HCT116 (cell line): Measurements from ENCODE around the gene CELSR3. TPM values are rescaled to one million over a fixed set of nuclear protein-coding genes. Genes with fewer than 3 reads are reported as not detected.

ENCODE experiments used
- ATAC-seq: fragments of 200-7000 bp; cut with Tn5 transposase; 2 replicates; pipeline ENCODE4 v1.9.1; 2020; ENCODE audit warnings: mild to moderate bottlenecking, moderate library complexity
- BruUV-seq: library from RNA; stranded (reverse); fragments of 400-500 nt; replicated peaks from 2 replicates; lab custom pipeline; 2021; lab: Mats Ljungman, UMichigan
- CTCF ChIA-PET: fragments of 300-600 bp; sonication (Branson Sonifier 250); formaldehyde crosslinking; loops from one replicate; lab custom pipeline; 2021; ENCODE audit warnings: antibody characterized with exemption; lab: Charles Lee
- POLR2A ChIA-PET: fragments of 300-600, 350-600 bp; sonication (Branson Sonifier 250); formaldehyde crosslinking; loops from one replicate; lab custom pipeline; 2021; ENCODE audit warnings: antibody characterized with exemption; lab: Charles Lee
- RAD21 ChIA-PET, 2 experiments: fragments of 300-600 bp; sonication (Branson Sonifier 250); formaldehyde crosslinking; loops; one replicate each; lab custom pipeline; 2023; ENCODE audit warnings: low total read pairs in 2 of 2; ENCODE audit not compliant: uncharacterized antibody in 2 of 2, unreplicated experiment in 2 of 2, low non-redundant PET in 1 of 2; lab: Charles Lee
- DNase-seq: peaks from one replicate; pipeline ENCODE4 v3.0.0-alpha.2; 2010; ENCODE audit warnings: low read depth, low spot score
- H2AFZ ChIP-seq: fragments of 200-600 bp; shearing (Covaris generic), sonication (generic); 2 replicates; pipeline ENCODE4 v1.6.1; 2017; ENCODE audit warnings: low read depth, mixed run types, mixed read lengths, antibody characterized with exemption, low read length; ENCODE audit not compliant: poor library complexity, severe bottlenecking
- H3K27ac ChIP-seq: 2 replicates; pipeline ENCODE4 v1.5.1; 2012; ENCODE audit warnings: low read depth, low read length
- H3K27me3 ChIP-seq: fragments of 200-600 bp; sonication (generic); 2 replicates; pipeline ENCODE4 v1.6.1; 2016; ENCODE audit warnings: mixed run types, low read length, mixed read lengths; ENCODE audit not compliant: insufficient read depth
- H3K36me3 ChIP-seq, 2 experiments: fragments of 200-500 bp in 1 of 2; fragments of 200-600 bp in 1 of 2; sonication (Bioruptor generic) in 1 of 2; sonication (generic) in 1 of 2; 2 replicates each; pipeline versions ENCODE4 v1.5.1 to v1.6.1; 2014 to 2016; ENCODE audit warnings: low read length in 2 of 2, inconsistent platforms in 1 of 2, mixed read lengths in 1 of 2, mixed run types in 1 of 2; ENCODE audit not compliant: insufficient read depth in 2 of 2, control insufficient read depth in 1 of 2
- H3K4me1 ChIP-seq, 2 experiments: fragments of 200-600 bp in 1 of 2; sonication (generic) in 1 of 2; 2 replicates each; pipeline versions ENCODE4 v1.5.1 to v1.6.1; 2012 to 2017; ENCODE audit warnings: low read length in 2 of 2, inconsistent platforms in 1 of 2, mild to moderate bottlenecking in 1 of 2, mixed read lengths in 1 of 2, mixed run types in 1 of 2, moderate library complexity in 1 of 2; ENCODE audit not compliant: insufficient read depth in 2 of 2, control insufficient read depth in 1 of 2
- H3K4me2 ChIP-seq: fragments of 200-600 bp; sonication (generic); 2 replicates; pipeline ENCODE4 v1.6.1; 2017; ENCODE audit warnings: mixed run types, low read length, mixed read lengths
- H3K4me3 ChIP-seq, 2 experiments: fragments of 200-600 bp in 1 of 2; sonication (generic) in 1 of 2; replicated peaks in 1 of 2; 2 replicates each; pipeline ENCODE4 v1.5.1; 2011 to 2016; ENCODE audit warnings: low read length in 2 of 2, control low read depth in 1 of 2, low read depth in 1 of 2, mild to moderate bottlenecking in 1 of 2, mixed read lengths in 1 of 2, mixed run types in 1 of 2
- H3K79me2 ChIP-seq: fragments of 200-600 bp; sonication (generic); 2 replicates; pipeline ENCODE4 v1.6.1; 2017; ENCODE audit warnings: mild to moderate bottlenecking, mixed run types, low read length, moderate library complexity, mixed read lengths; ENCODE audit not compliant: insufficient read depth
- H3K9ac ChIP-seq: fragments of 200-600 bp; sonication (generic); 2 replicates; pipeline ENCODE4 v1.6.1; 2016; ENCODE audit warnings: low read length, mixed read lengths
- H3K9me2 ChIP-seq: fragments of 200-600 bp; sonication (generic), shearing (Covaris generic); 2 replicates; pipeline ENCODE4 v1.6.1; 2017; ENCODE audit warnings: mixed run types, mild to moderate bottlenecking, moderate library complexity; ENCODE audit not compliant: insufficient read depth
- H3K9me3 ChIP-seq, 2 experiments: fragments of 200-500 bp in 1 of 2; fragments of 200-600 bp in 1 of 2; sonication (Bioruptor generic) in 1 of 2; sonication (generic) in 1 of 2; 2 replicates each; pipeline ENCODE4 v1.6.1; 2014 to 2017; ENCODE audit warnings: low read length in 2 of 2, mixed read lengths in 2 of 2, inconsistent platforms in 1 of 2, low read depth in 1 of 2, mild to moderate bottlenecking in 1 of 2, mixed run types in 1 of 2, moderate library complexity in 1 of 2; ENCODE audit not compliant: control insufficient read depth in 1 of 2, insufficient read depth in 1 of 2
- H4K20me1 ChIP-seq: fragments of 200-600 bp; sonication (generic), shearing (Covaris generic); 2 replicates; pipeline ENCODE4 v1.6.1; 2017; ENCODE audit warnings: mixed run types, mild to moderate bottlenecking, moderate library complexity; ENCODE audit not compliant: insufficient read depth
- CBX3 ChIP-seq: IDR thresholded peaks from 2 replicates; pipeline ENCODE4 v1.6.1; 2012; ENCODE audit warnings: low read depth
- CEBPB ChIP-seq: IDR thresholded peaks from 2 replicates; pipeline ENCODE4 v1.6.1; 2012; ENCODE audit warnings: low read depth
- EGR1 ChIP-seq: IDR thresholded peaks from 2 replicates; pipeline ENCODE4 v1.6.1; 2012; ENCODE audit warnings: low read depth
- ELF1 ChIP-seq: IDR thresholded peaks from 2 replicates; pipeline ENCODE4 v1.6.1; 2012; ENCODE audit warnings: low read depth, borderline replicate concordance
- EZH2phosphoT487 ChIP-seq: fragments of 200-600 bp; IDR thresholded peaks from 2 replicates; pipeline ENCODE4 v1.6.1; 2018; ENCODE audit warnings: antibody characterized with exemption, borderline replicate concordance
- FOSL1 ChIP-seq: IDR thresholded peaks from 2 replicates; pipeline ENCODE4 v1.6.1; 2012; ENCODE audit warnings: low read depth
- POLR2A ChIP-seq: IDR thresholded peaks from 2 replicates; pipeline ENCODE4 v1.7.0; 2011; ENCODE audit warnings: borderline replicate concordance; ENCODE audit not compliant: insufficient read depth, insufficient read length; ENCODE audit errors: extremely low read depth
- POLR2AphosphoS5 ChIP-seq: IDR thresholded peaks from 2 replicates; pipeline ENCODE4 v1.6.1; 2011; ENCODE audit warnings: mild to moderate bottlenecking, low read depth, low read length, moderate library complexity
- SIN3A ChIP-seq: IDR thresholded peaks from 2 replicates; pipeline ENCODE4 v1.6.1; 2012; ENCODE audit warnings: low read depth
- SP1 ChIP-seq: IDR thresholded peaks from 2 replicates; pipeline ENCODE4 v1.6.1; 2012; ENCODE audit warnings: low read depth
- SRF ChIP-seq: IDR thresholded peaks from 2 replicates; pipeline ENCODE4 v1.6.1; 2012; ENCODE audit warnings: low read depth
- TCF7L2 ChIP-seq: IDR thresholded peaks from 2 replicates; pipeline ENCODE4 v1.7.0; 2011; ENCODE audit warnings: borderline replicate concordance, inconsistent platforms; ENCODE audit not compliant: insufficient read depth, insufficient read length; ENCODE audit errors: extremely low read depth
- YY1 ChIP-seq: IDR thresholded peaks from 2 replicates; pipeline ENCODE4 v1.6.1; 2011; ENCODE audit warnings: low read length, low read depth, moderate library complexity, mild to moderate bottlenecking; ENCODE audit not compliant: insufficient replicate concordance; ENCODE audit errors: extremely low read depth
- ZFX ChIP-seq: fragments of 450-650 bp; IDR thresholded peaks from 2 replicates; pipeline ENCODE4 v1.6.1; 2017
- ZNF274 ChIP-seq: fragments of 200-500 bp; sonication (Bioruptor generic); IDR thresholded peaks from 2 replicates; pipeline ENCODE4 v1.6.1; 2014; ENCODE audit warnings: mild to moderate bottlenecking, low read depth, low read length, inconsistent platforms
- intact Hi-C: fragments of 100-400 bp; cut with micrococcal nuclease; formaldehyde crosslinking; loops from 2 replicates; pipeline ENCODE4 v1.10.0; 2022
- total RNA-seq: library from RNA; stranded (reverse); gene quantifications from one replicate; pipeline ENCODE4 v1.2.1, GENCODE V29; 2021; ENCODE audit not compliant: unreplicated experiment
- TF ChIP-seq, protein P1 (sequence below): IDR thresholded peaks from 2 replicates; pipeline ENCODE4 v1.6.1; 2012; ENCODE audit warnings: low read depth
- TF ChIP-seq, protein P2 (sequence below), 3 experiments: fragments of 200-600 bp in 1 of 3; sonication (generic) in 1 of 3; IDR thresholded peaks in 2 of 3; conservative IDR thresholded peaks in 1 of 3; 2 replicates each; pipeline ENCODE4 v1.5.1; 2012 to 2017; ENCODE audit warnings: low read depth in 2 of 3, low read length in 2 of 3, antibody characterized with exemption in 1 of 3, borderline replicate concordance in 1 of 3, control low read depth in 1 of 3, mild to moderate bottlenecking in 1 of 3, mixed read lengths in 1 of 3, mixed run types in 1 of 3, moderate library complexity in 1 of 3; ENCODE audit not compliant: insufficient read depth in 1 of 3
- TF ChIP-seq, protein P3 (sequence below): IDR thresholded peaks from 2 replicates; pipeline ENCODE4 v1.6.1; 2011; ENCODE audit warnings: mild to moderate bottlenecking, low read length, moderate library complexity; ENCODE audit not compliant: insufficient replicate concordance; ENCODE audit errors: extremely low read depth
- TF ChIP-seq, protein P4 (sequence below): IDR thresholded peaks from 2 replicates; pipeline ENCODE4 v1.6.1; 2012

CELSR3 gene
- total RNA-seq, 1 experiment from 2014 or later: 7.8 TPM

DNA sequence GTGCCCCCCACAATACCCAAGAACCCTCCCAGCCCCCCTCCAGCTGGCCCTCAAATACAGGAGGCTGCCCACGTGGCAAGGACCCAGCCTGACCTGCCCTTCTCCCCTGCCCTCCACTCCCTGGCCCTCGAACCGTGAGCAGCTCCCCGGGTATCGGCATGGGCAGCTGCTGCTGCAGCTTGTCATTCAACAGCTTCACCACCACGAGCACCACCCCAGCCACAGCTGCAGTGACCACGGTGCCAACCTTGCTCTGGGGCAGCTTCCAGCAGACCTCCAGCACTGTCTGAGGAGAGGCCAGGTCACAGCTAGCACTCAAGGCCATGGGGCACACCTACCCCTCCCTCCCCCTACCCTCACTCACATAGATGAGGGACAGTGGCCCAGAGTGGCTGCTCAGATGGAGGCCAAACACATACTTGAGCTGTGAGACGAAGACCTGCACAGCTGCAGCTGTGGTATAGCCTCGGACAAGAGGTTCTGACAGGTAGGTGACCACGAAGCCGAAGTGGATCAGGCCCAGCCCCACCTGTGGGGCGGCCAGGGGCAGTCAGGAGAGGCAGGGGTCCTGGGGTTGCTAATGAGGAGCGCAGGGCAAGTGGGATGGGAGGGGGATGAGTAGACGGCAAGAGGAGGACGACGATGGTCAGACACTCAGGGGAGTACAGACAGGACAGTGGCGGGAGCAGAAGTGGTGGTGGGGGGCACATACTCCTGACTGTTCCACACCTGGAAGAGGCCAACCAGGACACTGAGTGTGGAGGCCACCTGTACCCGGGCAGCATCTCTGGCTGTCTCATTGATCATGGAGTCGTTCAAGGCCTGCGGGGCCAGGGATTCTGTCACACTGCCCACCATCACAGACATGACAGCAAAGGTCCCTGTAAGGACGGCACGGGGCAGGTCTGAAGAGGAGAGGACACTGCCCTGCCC lies 30.9 kb downstream of the CELSR3 start:
- ChIA-PET POLR2A (interaction anchor here (0.6 to 0.7 kb wide), 2 partner anchors 86 to 288 kb away, joined by 3 read pairs; no protein-coding TSS in a partner anchor), CTCF (no interaction called here), RAD21 (no interaction called here)
- Histone ChIP-seq H3K36me3 (peaks cover 20 to 39% of the 10 kb centered on the region in 2 experiments; a peak in 3 of 4 replicates), H3K9ac (no peak overlapping the region), H4K20me1 (no peaks in the 10 kb centered on the region), H3K9me2 (no peaks in the 10 kb centered on the region), H3K27ac (no peak overlapping the region), H3K4me1 (peaks cover 11 to 22% of the 10 kb centered on the region in 2 experiments), H3K4me2 (no peak overlapping the region), H3K79me2 (peaks cover 12% of the 10 kb centered on the region; the same call in 1 of the 2 replicates), H2AFZ (no peak overlapping the region), H3K4me3 (no peak overlapping the region), H3K27me3 (no peaks in the 10 kb centered on the region), H3K9me3 (no peaks in the 10 kb centered on the region)
- intact Hi-C loops: no loop called here
- TF ChIP-seq SP1 (no peak), EGR1 (no peak), EZH2phosphoT487 (no peak), POLR2A (no peak), ELF1 (no peak), POLR2AphosphoS5 (no peak), TCF7L2 (no peak), ZNF274 (no peak), FOSL1 (no peak), YY1 (no peak), SRF (no peak), CEBPB (no peak), SIN3A (no peak), ZFX (no peak), CBX3 (no peak)
- TF ChIP-seq, protein P1, sequence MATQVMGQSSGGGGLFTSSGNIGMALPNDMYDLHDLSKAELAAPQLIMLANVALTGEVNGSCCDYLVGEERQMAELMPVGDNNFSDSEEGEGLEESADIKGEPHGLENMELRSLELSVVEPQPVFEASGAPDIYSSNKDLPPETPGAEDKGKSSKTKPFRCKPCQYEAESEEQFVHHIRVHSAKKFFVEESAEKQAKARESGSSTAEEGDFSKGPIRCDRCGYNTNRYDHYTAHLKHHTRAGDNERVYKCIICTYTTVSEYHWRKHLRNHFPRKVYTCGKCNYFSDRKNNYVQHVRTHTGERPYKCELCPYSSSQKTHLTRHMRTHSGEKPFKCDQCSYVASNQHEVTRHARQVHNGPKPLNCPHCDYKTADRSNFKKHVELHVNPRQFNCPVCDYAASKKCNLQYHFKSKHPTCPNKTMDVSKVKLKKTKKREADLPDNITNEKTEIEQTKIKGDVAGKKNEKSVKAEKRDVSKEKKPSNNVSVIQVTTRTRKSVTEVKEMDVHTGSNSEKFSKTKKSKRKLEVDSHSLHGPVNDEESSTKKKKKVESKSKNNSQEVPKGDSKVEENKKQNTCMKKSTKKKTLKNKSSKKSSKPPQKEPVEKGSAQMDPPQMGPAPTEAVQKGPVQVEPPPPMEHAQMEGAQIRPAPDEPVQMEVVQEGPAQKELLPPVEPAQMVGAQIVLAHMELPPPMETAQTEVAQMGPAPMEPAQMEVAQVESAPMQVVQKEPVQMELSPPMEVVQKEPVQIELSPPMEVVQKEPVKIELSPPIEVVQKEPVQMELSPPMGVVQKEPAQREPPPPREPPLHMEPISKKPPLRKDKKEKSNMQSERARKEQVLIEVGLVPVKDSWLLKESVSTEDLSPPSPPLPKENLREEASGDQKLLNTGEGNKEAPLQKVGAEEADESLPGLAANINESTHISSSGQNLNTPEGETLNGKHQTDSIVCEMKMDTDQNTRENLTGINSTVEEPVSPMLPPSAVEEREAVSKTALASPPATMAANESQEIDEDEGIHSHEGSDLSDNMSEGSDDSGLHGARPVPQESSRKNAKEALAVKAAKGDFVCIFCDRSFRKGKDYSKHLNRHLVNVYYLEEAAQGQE: no peak
- TF ChIP-seq, protein P2, sequence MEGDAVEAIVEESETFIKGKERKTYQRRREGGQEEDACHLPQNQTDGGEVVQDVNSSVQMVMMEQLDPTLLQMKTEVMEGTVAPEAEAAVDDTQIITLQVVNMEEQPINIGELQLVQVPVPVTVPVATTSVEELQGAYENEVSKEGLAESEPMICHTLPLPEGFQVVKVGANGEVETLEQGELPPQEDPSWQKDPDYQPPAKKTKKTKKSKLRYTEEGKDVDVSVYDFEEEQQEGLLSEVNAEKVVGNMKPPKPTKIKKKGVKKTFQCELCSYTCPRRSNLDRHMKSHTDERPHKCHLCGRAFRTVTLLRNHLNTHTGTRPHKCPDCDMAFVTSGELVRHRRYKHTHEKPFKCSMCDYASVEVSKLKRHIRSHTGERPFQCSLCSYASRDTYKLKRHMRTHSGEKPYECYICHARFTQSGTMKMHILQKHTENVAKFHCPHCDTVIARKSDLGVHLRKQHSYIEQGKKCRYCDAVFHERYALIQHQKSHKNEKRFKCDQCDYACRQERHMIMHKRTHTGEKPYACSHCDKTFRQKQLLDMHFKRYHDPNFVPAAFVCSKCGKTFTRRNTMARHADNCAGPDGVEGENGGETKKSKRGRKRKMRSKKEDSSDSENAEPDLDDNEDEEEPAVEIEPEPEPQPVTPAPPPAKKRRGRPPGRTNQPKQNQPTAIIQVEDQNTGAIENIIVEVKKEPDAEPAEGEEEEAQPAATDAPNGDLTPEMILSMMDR (IDR thresholded peaks at IDR 0.05 in 2 of 3, conservative IDR thresholded peaks at IDR 0.05 in 1 of 3; ENCODE audit: borderline replicate concordance in 1 of 3, insufficient read depth in 1 of 3, low read depth in 2 of 3, low read length in 2 of 3): no peak
- TF ChIP-seq, protein P3, sequence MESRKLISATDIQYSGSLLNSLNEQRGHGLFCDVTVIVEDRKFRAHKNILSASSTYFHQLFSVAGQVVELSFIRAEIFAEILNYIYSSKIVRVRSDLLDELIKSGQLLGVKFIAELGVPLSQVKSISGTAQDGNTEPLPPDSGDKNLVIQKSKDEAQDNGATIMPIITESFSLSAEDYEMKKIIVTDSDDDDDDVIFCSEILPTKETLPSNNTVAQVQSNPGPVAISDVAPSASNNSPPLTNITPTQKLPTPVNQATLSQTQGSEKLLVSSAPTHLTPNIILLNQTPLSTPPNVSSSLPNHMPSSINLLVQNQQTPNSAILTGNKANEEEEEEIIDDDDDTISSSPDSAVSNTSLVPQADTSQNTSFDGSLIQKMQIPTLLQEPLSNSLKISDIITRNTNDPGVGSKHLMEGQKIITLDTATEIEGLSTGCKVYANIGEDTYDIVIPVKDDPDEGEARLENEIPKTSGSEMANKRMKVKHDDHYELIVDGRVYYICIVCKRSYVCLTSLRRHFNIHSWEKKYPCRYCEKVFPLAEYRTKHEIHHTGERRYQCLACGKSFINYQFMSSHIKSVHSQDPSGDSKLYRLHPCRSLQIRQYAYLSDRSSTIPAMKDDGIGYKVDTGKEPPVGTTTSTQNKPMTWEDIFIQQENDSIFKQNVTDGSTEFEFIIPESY: no peak
- TF ChIP-seq, protein P4, sequence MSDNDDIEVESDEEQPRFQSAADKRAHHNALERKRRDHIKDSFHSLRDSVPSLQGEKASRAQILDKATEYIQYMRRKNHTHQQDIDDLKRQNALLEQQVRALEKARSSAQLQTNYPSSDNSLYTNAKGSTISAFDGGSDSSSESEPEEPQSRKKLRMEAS: no peak
- no TSS peak for BruUV-seq
- DNase-seq (no peak), ATAC-seq (no peak)
